Measurements from ENCODE around the gene MAPK10.
"Not testable (repeated sequence)": the region's sequence is repeated elsewhere in the genome, so short reads cannot be mapped to it uniquely, and the experiment has no call there.

MAPK10 gene

DNA sequence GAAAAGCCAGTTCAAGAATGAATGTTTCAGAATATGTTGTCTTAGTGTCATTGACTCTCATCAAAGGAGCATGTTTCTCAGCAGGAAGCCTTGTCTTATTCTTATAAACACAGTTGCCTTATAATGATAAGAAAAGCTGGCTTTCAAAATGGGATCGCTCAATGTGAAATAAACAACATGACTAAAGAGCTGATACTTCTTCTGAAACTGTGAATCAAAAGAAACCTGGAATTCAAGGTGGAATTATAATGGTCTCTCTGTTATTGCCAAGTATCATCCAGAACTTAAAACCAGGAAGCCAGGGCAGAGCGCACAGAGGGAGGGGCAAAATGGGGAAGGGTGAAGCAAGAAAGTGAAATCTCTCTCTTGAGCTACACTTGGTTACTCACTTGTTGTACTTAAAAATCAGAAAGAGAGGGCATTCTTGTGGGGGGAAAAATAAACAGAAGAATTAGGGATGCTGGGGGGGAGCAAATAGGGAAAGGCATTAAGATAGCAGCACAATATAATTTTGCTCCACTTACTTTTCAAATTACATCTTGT, 270.0 kb downstream of the MAPK10 start:
- Histone ChIP-seq H3K4me3 (ENCODE audit: low read depth in 1 of 5, low read length in 5 of 5) (no peak overlapping the region), H3K9me3 (ENCODE audit: control insufficient read depth in 5 of 5, low read length in 5 of 5) (no peaks in the 10 kb centered on the region), H3K4me1 (ENCODE audit: control insufficient read depth in 5 of 5, insufficient read depth in 5 of 5, low read length in 5 of 5) (no peaks in the 10 kb centered on the region), H3K27ac (ENCODE audit: low read depth, low read length) (no peak overlapping the region), H3K9ac (ENCODE audit: low read length in 5 of 5) (no peak overlapping the region), H3K36me3 (ENCODE audit: control insufficient read depth in 5 of 5, insufficient read depth in 5 of 5, low read length in 5 of 5) (no peaks in the 10 kb centered on the region), H3K27me3 (ENCODE audit: control insufficient read depth in 5 of 5, insufficient read depth in 4 of 5, low read length in 5 of 5) (no peaks in the 10 kb centered on the region)

DNA sequence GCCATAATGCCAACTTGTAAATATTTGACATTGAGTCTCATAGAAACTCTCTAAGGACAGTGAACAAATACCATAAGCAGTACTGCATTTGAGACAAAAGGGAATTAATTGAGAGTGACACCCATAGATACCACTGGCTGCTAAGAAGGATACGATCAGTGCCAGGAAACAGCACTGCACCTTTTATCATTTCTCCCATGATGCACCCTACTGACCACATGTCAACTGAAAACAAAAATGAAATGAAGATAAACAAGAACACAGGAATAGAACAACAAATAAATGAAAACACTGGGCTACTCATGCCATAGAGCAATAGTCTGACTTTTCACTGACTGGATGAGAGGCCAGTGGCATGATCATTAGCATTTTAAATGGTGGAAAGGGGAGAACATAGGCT, 270.8 kb downstream of the MAPK10 start:
- H3K4me1 ChIP-seq (ENCODE audit: control insufficient read depth in 5 of 5, insufficient read depth in 5 of 5, low read length in 5 of 5), result no peaks in the 10 kb centered on the region
- no peaks in the 10 kb centered on the region for H3K36me3 ChIP-seq (ENCODE audit: control insufficient read depth in 5 of 5, insufficient read depth in 5 of 5, low read length in 5 of 5)
- H3K9ac ChIP-seq (ENCODE audit: low read length in 5 of 5), result no peak overlapping the region
- no peaks in the 10 kb centered on the region for H3K27me3 ChIP-seq (ENCODE audit: control insufficient read depth in 5 of 5, insufficient read depth in 4 of 5, low read length in 5 of 5)
- H3K27ac ChIP-seq (ENCODE audit: low read depth, low read length), result no peak overlapping the region
- H3K4me3 ChIP-seq (ENCODE audit: low read depth in 1 of 5, low read length in 5 of 5), result no peak overlapping the region
- no peaks in the 10 kb centered on the region for H3K9me3 ChIP-seq (ENCODE audit: control insufficient read depth in 5 of 5, low read length in 5 of 5)

DNA sequence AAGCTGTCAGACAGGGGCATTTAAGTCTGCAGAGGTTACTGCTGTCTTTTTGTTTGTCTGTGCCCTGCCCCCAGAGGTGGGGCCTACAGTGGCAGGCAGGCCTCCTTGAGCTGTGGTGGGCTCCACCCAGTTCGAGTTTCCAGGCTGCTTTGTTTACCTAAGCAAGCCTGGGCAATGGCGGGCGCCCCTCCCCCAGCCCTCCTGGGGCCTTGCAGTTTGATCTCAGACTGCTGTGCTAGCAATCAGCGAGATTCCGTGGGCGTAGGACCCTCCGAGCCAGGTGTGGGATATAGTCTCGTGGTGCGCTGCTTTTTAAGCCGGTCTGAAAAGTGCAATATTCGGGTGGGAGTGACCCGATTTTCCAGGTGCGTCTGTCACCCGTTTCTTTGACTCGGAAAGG, 284.1 kb downstream of the MAPK10 start:
- H3K27me3 ChIP-seq (ENCODE audit: control insufficient read depth in 5 of 5, insufficient read depth in 4 of 5, low read length in 5 of 5); H3K27ac ChIP-seq (ENCODE audit: low read depth, low read length); H3K36me3 ChIP-seq (ENCODE audit: control insufficient read depth in 5 of 5, insufficient read depth in 5 of 5, low read length in 5 of 5); H3K4me3 ChIP-seq (ENCODE audit: low read depth in 1 of 5, low read length in 5 of 5); H3K9ac ChIP-seq (ENCODE audit: low read length in 5 of 5); H3K9me3 ChIP-seq (ENCODE audit: control insufficient read depth in 5 of 5, low read length in 5 of 5); H3K4me1 ChIP-seq (ENCODE audit: control insufficient read depth in 5 of 5, insufficient read depth in 5 of 5, low read length in 5 of 5): not testable (repeated sequence)

DNA sequence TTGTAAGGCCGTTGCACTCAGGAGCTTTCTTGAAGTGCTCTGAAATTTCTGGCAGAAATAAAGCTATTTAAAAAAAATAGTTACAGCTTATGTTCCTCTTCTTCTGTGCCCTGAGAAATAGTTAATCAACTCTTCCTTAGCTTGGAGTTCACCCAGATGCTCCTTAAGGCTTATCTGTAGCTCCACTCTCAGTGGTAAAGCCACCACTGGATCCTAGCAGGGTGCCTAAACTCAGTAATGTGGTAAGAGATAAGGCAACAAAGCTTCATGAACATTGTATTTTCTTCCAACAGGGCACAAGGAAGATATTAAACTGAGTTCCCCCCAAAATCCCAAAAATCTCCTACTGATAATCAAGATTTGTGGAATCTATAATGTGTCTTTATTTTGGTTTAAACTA, 299.5 kb downstream of the MAPK10 start:
- no peak overlapping the region for H3K4me3 ChIP-seq (ENCODE audit: low read depth in 1 of 5, low read length in 5 of 5)

DNA sequence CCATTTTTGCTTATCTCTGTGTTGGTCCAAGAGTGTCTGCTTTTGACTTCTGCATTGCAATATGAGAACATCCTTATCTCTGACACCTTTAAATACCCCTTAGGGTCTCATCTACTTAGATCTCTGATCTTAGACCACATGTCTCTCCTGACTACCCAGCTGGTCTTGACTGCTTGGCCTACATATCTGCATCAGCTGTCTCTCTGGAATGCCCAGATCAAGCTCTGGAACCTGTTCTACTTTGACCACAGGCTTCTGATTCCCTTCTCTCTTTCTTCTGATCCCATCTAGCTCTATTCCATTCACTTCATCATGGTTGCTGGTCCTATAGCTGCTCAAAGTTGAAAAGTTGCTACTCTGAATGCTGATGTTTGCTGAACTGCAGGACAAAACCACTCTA, 301.2 kb downstream of the MAPK10 start:
- no peak overlapping the region for H3K4me3 ChIP-seq (ENCODE audit: low read depth in 1 of 5, low read length in 5 of 5)
- H3K36me3 ChIP-seq (ENCODE audit: control insufficient read depth in 5 of 5, insufficient read depth in 5 of 5, low read length in 5 of 5), result peaks cover 0 to 3% (median 0%) of the 10 kb centered on the region in 5 donors
- no peaks in the 10 kb centered on the region for H3K9me3 ChIP-seq (ENCODE audit: control insufficient read depth in 5 of 5, low read length in 5 of 5)
- no peak overlapping the region for H3K9ac ChIP-seq (ENCODE audit: low read length in 5 of 5)
- no peaks in the 10 kb centered on the region for H3K4me1 ChIP-seq (ENCODE audit: control insufficient read depth in 5 of 5, insufficient read depth in 5 of 5, low read length in 5 of 5)
- H3K27ac ChIP-seq (ENCODE audit: low read depth, low read length), result no peak overlapping the region
- no peaks in the 10 kb centered on the region for H3K27me3 ChIP-seq (ENCODE audit: control insufficient read depth in 5 of 5, insufficient read depth in 4 of 5, low read length in 5 of 5)

More for the DNA sequence above, 299.5 kb downstream of the MAPK10 start:
- Histone ChIP-seq H3K27ac (ENCODE audit: low read depth, low read length) (no peak overlapping the region), H3K36me3 (ENCODE audit: control insufficient read depth in 5 of 5, insufficient read depth in 5 of 5, low read length in 5 of 5) (peaks cover 0 to 5% (median 3%) of the 10 kb centered on the region in 5 donors), H3K9ac (ENCODE audit: low read length in 5 of 5) (no peak overlapping the region), H3K9me3 (ENCODE audit: control insufficient read depth in 5 of 5, low read length in 5 of 5) (no peaks in the 10 kb centered on the region), H3K27me3 (ENCODE audit: control insufficient read depth in 5 of 5, insufficient read depth in 4 of 5, low read length in 5 of 5) (no peaks in the 10 kb centered on the region), H3K4me1 (ENCODE audit: control insufficient read depth in 5 of 5, insufficient read depth in 5 of 5, low read length in 5 of 5) (no peaks in the 10 kb centered on the region)

DNA sequence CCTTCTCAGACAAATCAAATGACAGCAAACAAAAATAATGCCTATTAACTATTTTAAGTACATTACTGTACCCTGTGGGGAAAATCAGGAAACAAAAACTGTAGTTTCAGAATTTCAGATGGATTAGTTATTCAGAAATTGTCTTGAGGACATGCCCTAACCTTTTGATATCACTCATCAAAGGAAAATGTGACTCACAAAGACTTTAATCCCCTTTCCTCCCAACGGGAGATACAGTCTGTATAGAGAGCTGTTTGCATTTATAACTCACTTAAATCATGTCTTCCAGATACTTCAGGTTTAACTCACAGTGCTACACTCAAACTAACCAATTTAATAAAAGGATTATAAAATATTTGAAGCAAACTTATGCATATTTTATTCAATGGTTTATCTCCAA, 304.0 kb downstream of the MAPK10 start:
- H3K36me3 ChIP-seq (ENCODE audit: control insufficient read depth in 5 of 5, insufficient read depth in 5 of 5, low read length in 5 of 5), result no peaks in the 10 kb centered on the region
- H3K27me3 ChIP-seq (ENCODE audit: control insufficient read depth in 5 of 5, insufficient read depth in 4 of 5, low read length in 5 of 5), result no peaks in the 10 kb centered on the region
- H3K9ac ChIP-seq (ENCODE audit: low read length in 5 of 5), result no peak overlapping the region
- no peak overlapping the region for H3K27ac ChIP-seq (ENCODE audit: low read depth, low read length)
- no peaks in the 10 kb centered on the region for H3K9me3 ChIP-seq (ENCODE audit: control insufficient read depth in 5 of 5, low read length in 5 of 5)
- H3K4me1 ChIP-seq (ENCODE audit: control insufficient read depth in 5 of 5, insufficient read depth in 5 of 5, low read length in 5 of 5), result no peaks in the 10 kb centered on the region
- no peak overlapping the region for H3K4me3 ChIP-seq (ENCODE audit: low read depth in 1 of 5, low read length in 5 of 5)

DNA sequence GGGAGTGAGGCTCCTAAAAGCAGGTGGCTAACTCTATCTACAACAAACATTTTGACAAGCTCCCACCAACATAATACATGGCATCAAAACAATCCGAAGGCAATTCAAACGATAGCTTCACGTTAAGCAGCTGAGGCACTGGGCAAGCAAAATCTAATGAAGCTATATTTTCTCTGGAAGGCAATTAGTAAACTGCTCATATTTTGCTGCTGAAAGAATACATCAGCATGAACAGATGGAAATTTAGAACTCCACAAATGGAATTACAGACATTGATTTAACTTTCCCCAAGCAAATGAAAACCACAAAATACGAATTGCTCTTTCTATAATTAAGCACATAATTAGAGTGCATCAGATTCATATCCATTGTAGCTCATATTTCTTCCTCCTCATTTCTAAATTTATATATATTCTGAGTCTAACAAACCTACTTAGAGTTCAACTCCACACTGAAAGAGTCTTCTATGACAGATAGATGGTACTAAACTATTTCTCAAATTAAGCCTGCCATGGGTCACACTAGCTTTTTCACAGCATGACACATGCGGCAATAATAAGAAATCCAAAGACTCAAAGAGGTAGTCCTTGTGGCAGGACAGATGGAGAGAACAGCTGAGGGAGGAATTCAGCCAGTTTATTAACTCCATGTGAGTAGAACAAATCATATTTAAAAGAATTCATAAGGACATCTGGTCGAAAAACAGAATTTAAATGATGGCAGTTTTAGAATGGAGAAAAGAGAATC, 305.4 kb downstream of the MAPK10 start:
- Histone ChIP-seq H3K36me3 (ENCODE audit: control insufficient read depth in 5 of 5, insufficient read depth in 5 of 5, low read length in 5 of 5) (no peaks in the 10 kb centered on the region), H3K27ac (ENCODE audit: low read depth, low read length) (no peak overlapping the region), H3K4me1 (ENCODE audit: control insufficient read depth in 5 of 5, insufficient read depth in 5 of 5, low read length in 5 of 5) (no peaks in the 10 kb centered on the region), H3K27me3 (ENCODE audit: control insufficient read depth in 5 of 5, insufficient read depth in 4 of 5, low read length in 5 of 5) (no peaks in the 10 kb centered on the region), H3K4me3 (ENCODE audit: low read depth in 1 of 5, low read length in 5 of 5) (no peak overlapping the region), H3K9ac (ENCODE audit: low read length in 5 of 5) (no peak overlapping the region), H3K9me3 (ENCODE audit: control insufficient read depth in 5 of 5, low read length in 5 of 5) (no peaks in the 10 kb centered on the region)

DNA sequence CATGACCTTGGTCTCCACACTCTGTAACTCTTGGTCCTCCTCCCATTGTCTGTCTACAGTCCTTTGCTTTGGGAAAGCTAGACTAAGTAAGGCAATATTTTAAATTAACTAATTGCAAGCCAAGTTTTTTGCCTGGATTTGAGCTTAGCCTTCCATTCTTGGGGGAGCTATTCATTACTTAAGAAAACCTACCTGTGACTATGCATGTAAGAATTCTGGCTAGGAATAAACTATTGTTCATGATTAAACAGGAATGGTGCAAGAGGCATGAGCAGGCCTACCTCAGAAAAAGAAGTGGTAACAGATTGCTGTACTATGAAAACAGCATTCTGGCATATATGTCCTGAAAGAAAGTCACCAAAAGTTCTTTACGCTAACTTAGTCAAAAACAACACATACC, 309.4 kb downstream of the MAPK10 start:
- Histone ChIP-seq H3K36me3 (ENCODE audit: control insufficient read depth in 5 of 5, insufficient read depth in 5 of 5, low read length in 5 of 5) (no peaks in the 10 kb centered on the region), H3K9ac (ENCODE audit: low read length in 5 of 5) (no peak overlapping the region), H3K4me3 (ENCODE audit: low read depth in 1 of 5, low read length in 5 of 5) (no peak overlapping the region), H3K27me3 (ENCODE audit: control insufficient read depth in 5 of 5, insufficient read depth in 4 of 5, low read length in 5 of 5) (no peaks in the 10 kb centered on the region), H3K27ac (ENCODE audit: low read depth, low read length) (no peak overlapping the region), H3K9me3 (ENCODE audit: control insufficient read depth in 5 of 5, low read length in 5 of 5) (no peaks in the 10 kb centered on the region), H3K4me1 (ENCODE audit: control insufficient read depth in 5 of 5, insufficient read depth in 5 of 5, low read length in 5 of 5) (no peaks in the 10 kb centered on the region)

DNA sequence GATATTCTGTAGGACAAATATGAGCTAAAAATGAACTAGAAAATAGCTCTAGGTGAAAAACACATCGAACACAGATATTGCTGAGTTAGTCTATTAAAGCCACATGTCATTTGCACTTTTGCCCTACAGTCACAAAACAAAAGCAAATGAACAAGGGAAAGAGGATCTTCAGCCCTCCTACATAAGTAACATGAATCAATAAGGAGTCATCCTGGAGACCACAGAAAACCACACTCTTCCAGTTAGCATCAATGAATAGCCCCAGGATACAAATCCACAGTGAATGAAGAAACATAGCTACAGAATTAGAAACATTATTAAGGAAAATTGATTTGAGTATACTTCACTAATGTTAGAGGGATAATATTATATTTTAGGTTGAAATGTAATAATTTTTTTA, 311.4 kb downstream of the MAPK10 start:
- Histone ChIP-seq H3K27ac (ENCODE audit: low read depth, low read length) (no peak overlapping the region), H3K9ac (ENCODE audit: low read length in 5 of 5) (no peak overlapping the region), H3K9me3 (ENCODE audit: control insufficient read depth in 5 of 5, low read length in 5 of 5) (no peaks in the 10 kb centered on the region), H3K27me3 (ENCODE audit: control insufficient read depth in 5 of 5, insufficient read depth in 4 of 5, low read length in 5 of 5) (no peaks in the 10 kb centered on the region), H3K4me1 (ENCODE audit: control insufficient read depth in 5 of 5, insufficient read depth in 5 of 5, low read length in 5 of 5) (peaks cover 0 to 4% (median 3%) of the 10 kb centered on the region in 5 donors), H3K36me3 (ENCODE audit: control insufficient read depth in 5 of 5, insufficient read depth in 5 of 5, low read length in 5 of 5) (no peaks in the 10 kb centered on the region), H3K4me3 (ENCODE audit: low read depth in 1 of 5, low read length in 5 of 5) (no peak overlapping the region)

DNA sequence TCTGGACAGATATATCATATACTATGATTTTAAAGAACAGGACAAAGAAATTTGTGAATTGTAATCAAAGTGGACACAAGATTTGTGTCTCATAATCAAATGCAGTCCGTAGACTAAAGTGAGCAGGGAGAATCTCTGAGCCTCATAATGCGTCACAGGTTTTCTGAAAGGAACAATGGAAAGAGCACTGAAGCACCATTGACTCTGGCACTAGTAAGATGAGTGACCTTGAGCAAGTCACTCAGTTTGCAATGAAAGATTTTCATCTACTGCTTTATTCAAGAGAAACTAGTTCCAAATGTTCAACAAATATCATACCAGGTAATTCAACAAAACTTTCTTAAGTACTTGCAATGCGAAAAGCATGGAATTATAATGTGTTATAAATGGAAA, 315.3 kb downstream of the MAPK10 start:
- no peaks in the 10 kb centered on the region for H3K27me3 ChIP-seq (ENCODE audit: control insufficient read depth in 5 of 5, insufficient read depth in 4 of 5, low read length in 5 of 5)
- H3K36me3 ChIP-seq (ENCODE audit: control insufficient read depth in 5 of 5, insufficient read depth in 5 of 5, low read length in 5 of 5), result peaks cover 0 to 4% (median 0%) of the 10 kb centered on the region in 5 donors
- no peak overlapping the region for H3K9ac ChIP-seq (ENCODE audit: low read length in 5 of 5)
- H3K4me3 ChIP-seq (ENCODE audit: low read depth in 1 of 5, low read length in 5 of 5), result no peak overlapping the region
- peaks cover 0 to 4% (median 3%) of the 10 kb centered on the region in 5 donors for H3K4me1 ChIP-seq (ENCODE audit: control insufficient read depth in 5 of 5, insufficient read depth in 5 of 5, low read length in 5 of 5)
- H3K27ac ChIP-seq (ENCODE audit: low read depth, low read length), result no peak overlapping the region
- no peaks in the 10 kb centered on the region for H3K9me3 ChIP-seq (ENCODE audit: control insufficient read depth in 5 of 5, low read length in 5 of 5)
